Activated CD4-positive, CD25-positive, alpha-beta regulatory T cell treated with anti-CD3 and anti-CD28 coated beads, Interleukin-2, amount 50 U/mL, for 16 hours (primary cell): ENCODE results near the gene RANBP17.
"Not testable (repeated sequence)": the region's sequence is repeated elsewhere in the genome, so short reads cannot be mapped to it uniquely, and the experiment has no call there.

ENCODE experiments used
- DNase-seq: peaks from one replicate; pipeline ENCODE4 v3.0.0-alpha.2; 2020; ENCODE audit warnings: low read depth, low spot score

Gene RANBP17

DNA sequence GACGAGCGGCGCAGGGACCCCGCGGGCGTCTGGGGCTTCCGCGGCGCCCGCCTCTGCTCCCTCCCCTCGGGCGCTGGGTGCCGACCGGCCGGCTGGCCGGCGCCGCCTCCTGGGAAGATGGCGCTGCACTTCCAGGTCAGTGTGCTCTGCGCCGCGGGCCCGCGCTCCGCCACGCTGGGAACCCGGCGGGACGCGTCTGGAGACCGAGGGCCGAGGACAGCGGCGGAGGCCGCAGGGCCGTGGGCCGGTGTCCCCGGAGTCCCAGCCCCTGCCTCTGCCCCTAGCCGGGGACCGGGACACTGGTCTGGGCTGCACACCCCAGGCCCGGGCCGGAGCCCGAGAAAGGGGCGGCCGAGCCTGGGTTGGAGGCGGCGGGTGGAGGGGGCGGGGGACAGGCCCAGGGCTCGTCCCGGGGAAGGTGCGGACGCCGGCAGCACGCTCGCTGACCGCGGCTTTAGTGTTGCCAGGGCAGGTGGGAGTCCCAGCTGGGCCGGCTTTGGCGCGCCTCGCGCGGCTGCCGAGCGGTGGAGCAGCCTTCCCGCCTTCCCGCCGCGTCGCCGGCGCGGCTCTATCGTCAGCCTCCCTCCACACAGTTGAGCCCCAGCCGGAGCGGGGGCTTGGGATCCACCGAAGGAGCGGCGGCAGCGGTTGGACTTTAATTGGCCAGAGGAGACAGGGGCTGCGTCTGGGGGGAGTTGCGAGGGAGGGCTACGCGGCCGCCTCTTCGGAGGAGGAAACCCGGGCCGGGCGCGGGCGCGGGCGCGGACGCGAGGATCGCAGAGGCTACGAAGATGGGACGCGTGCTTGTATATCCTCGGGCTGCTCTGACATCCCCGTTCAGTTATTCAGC, at the start of gene RANBP17:
TSS of gene RANBP17 (plus strand) at position 102 of the 850 bp plus-strand sequence.
- DNase-seq: no peak

DNA sequence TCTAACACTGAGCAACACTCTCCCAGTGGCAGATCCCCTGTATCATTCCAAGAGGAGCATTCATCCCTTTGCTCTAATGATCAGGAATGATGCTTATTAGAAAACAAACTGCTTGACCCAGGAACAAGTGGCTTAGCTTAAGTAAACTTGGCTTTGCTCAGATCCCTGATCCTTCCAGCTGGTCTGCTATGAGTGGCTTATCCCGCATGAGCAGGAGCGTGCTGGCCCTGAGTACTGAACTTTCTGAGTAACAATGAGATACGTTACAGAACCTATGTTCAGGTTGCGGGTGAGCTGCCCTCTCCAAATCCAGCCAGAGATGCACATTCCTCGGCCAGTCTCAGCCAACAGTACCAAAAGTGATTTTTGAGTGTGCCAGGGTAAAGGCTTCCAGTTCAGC, 48.6 kb upstream of the RANBP17 start:
- no peak for DNase-seq

DNA sequence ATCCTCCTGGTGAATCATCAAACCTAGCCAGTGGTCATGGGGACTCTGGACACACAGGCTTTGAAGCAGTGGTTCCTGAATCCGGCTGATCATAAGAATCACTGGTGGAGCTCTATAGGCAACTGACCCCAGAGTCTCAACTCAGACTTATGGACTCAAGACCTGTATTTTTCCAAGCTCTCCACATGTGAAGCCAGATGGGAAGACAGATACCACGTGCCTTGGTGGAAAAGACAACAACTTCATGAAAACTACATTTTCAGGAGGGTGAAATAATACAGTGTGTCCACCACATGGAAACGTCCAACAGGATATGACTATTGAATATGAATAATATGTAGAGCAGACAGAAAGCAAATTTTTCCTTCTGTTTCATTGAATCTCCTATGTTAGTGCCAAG, 44.6 kb upstream of the RANBP17 start:
- DNase-seq: no peak

DNA sequence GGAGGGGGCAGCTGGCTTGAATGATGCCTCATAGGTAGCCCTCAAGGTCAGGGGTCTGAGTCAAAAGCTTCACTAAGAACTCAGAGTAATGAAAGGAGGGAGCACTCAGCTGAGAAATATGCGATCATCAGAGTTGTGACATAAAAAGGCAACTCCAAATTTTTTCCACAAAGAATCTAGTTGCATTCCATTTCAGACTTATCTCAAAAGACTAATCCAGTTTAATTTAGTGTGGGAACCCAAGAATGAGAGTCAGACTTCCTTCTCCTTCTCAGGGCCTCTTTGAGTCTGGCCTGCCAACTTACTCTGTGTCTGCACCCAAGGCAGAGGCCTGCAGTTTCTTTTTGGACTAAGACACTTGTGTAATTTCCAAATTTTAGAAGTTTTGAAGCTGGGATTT, 43.6 kb upstream of the RANBP17 start:
- DNase-seq: no peak

DNA sequence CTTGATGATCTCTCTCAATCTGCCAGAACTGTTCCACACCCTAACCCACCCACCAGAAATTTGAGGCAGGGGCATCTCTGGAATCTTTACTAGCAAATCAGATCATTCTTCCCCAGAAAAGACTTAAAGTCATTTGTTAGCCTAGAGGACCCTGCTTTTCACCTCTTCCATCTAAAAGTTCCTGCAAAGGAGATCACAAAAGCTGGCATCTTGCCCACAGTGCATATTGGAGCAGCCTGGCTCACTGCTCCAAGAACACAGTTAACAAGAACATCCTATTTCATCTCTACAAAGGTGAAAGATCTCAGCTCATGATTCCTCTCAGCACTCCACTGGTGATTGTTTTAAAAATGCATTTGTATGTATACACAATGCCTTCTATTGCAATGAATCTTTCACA, 42.0 kb upstream of the RANBP17 start:
- DNase-seq: no peak

DNA sequence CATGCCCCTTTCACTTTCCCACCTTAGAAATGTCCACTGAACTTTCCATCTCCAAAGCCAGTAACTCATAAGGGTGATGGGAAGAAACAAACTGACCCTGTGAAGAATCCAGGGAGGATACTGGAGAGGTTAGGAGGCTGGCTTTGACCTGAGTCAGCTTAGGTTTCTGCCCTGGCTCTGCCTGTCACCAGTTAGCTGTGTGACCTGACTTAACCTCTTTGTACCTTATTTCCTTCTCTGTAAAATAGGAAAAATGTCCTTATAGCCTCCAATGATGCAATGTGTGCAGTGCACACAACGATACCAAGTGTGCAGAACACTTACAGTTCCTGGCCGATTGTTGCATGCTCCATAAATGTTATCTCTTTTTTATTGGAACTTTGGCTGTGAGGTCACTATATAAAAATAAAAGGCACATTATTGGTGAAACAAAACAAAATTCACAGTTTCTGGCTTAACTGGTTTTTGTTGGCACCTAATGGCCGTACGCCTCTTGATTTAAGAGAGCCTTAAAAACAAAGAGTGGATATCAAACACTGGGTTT, 40.5 kb upstream of the RANBP17 start:
- DNase-seq: no peak

DNA sequence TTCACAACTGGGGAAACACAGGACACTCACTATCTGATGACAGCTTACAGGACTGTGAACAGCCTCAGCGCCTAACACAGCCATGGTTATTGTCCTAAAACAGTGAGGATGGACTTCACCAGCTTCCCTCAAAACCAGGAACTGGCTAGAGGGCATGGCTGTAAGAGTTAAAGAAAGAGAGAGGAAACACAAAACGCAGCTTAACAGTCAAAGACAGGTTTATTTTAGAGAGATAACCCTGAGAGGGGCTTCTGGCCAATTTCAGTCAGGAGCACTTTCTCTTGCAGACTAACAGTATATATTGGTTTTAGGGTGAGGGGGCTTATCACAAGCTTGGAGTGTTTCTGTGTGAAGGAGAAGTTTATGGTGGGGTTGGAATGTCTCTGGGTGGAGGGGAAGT, 35.7 kb upstream of the RANBP17 start:
- DNase-seq: no peak

DNA sequence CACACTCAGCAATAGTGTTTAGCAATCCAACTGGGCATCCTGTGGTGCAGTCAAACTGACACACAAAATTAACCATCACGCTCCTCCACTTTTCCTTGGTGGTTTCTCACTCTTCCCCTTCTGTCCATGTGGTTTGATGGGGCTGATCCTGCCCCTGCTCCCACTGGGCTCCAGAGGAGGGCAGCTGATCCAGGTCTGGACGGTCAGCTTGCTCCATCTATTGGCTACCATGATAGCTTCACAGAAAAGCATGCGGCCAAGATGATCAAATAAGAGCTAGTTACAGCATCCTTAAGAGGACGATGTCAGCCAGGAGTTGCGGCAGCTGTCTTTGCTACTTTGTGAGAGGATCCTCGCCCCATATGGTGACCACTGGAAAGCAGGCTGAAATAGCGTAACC, 29.6 kb upstream of the RANBP17 start:
- DNase-seq: no peak

DNA sequence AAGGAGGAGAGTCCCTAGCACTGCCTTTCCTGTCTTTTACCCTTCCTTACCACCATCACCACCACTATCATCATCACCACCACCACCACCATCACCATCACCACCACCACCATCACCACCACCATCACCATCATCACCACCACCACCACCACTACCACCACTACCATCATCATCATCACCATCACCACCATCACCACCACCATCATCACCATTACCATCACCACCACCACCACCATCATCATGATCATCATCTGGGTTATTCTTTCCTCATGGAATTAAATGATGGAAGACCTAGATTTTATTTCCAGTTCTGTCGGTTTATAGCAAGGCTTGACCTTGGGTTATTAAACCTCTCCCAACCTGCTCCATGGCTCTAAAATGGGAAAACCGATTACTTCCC, 27.8 kb upstream of the RANBP17 start:
- DNase-seq: not testable (repeated sequence)

DNA sequence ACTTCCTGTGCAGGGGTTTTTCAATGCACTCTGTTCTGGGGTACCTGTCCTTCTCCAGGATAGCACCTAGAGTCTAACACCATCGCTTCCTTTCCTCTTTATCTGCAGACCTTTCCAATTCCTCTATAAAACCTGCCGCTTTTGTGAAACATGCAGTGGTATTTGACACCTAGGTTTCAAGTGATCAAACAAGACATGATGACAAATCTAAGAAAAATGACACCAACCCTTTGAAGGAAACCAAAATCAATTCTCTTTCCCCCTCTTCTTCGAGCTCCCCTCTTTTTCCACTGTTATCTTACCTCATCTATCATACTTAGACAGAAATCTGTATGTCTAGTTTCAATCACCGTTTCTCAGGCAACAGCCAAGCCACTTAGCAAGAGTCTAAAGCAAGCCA, 25.6 kb upstream of the RANBP17 start:
- no peak for DNase-seq

DNA sequence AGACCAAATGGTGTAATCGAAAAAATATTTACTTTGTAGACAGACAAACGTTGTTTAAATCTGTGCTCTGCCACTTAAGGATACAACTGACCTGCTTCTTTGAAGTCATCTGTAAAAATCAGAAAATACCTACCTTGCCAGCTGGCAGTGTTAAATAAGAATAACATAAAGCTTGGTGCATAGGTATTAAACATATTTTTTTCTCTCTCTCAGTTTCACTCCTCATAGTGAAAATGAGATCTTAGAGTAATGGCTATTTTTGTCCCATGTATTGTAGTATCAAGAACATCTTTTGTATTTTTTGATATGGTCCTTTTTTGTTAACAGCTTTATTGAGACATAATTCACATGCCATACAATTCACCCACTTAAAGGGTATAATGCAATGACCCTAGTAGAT, 17.9 kb upstream of the RANBP17 start:
- no peak for DNase-seq

DNA sequence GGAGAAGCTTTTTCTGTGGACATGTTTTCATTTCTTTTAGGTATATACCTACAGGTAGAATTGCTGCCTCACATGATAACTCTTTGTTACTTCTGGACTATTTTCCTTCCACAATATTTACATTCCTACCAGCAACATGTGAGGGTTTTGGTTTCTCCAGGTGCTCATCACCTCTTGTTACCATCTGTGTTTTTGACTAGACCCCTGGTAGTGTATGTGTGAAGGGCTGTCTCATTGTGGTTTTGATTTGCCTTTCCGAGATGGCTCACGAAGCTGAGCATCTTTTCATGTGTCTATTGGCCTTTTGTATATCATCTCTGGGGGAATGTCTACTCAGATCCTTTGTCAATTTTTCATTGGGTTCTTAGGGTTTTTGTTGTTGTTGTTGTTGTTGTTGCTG, 17.2 kb upstream of the RANBP17 start:
- DNase-seq: no peak

DNA sequence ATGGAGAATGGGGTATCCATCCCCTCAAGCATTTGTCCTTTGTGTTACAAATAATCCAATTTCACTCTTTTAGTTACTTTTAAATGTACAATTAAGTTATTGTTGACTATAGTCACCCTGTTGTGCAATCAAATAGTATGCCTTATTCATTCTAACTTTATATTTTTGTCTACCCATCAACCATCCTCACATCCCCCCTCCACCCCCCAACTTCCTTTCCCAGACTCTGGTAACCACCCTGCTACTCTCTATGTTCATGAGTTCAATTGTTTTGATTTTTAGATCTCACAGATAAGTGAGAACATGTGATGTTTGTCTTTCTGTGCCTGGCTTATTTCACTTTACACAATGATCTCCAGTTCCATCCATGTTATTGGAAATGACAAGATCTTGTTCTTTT, 15.4 kb upstream of the RANBP17 start:
- no peak for DNase-seq

DNA sequence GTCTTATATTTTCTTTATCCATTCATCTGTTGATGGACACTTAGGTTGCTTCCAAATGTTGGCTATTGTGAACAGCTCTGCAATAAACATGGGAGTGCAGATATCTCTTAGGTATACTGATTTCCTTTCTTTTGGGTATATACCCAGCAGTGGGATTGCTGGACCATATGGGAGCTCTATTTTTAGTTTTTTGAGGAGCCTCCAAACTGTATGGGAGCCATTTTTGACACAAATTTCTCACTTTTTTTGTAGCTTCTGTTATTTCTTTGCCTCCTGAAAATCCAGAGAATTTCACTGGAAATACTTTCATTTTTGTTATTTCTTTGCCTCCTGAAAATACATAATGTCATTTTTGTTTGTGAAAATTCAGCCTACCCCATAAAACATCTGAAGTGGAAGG, 15.0 kb upstream of the RANBP17 start:
- DNase-seq: no peak

DNA sequence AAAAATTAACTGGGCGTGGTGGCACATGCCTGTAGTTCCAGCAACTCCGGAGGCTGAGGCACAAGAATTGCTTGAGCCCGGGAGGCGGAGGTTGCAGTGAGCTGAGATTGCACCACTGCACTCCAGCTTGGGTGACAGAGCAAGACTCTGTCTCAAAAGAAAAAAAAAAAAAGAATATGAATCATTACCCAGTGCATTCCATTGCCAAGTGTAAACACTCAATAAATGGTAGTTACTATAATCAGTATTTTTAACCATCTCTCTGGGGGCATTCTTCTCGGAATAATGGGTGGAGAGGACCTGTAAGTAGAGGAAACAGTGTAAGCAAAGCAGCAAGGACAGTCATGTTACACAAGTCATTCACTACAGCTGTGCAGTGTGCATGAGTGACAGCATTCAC, 13.8 kb upstream of the RANBP17 start:
- no peak for DNase-seq

DNA sequence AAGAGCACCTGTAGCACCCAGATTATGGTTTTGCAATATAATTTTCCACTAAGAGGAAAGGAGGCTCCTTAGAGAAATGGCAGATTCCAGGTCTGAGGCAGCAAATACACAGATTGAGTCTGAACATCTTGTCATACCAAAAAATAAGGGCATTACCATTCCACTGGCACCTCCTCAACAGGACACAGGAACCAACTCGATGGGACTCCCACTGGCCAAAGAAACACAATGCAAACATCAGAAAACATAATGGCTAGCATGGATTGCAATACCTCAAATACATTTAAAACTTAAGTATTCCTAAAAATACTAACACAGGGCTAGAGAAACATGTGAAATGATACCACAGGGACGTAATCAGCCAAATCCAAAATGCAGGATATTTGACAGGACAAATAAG, 12.4 kb upstream of the RANBP17 start:
- DNase-seq: no peak

DNA sequence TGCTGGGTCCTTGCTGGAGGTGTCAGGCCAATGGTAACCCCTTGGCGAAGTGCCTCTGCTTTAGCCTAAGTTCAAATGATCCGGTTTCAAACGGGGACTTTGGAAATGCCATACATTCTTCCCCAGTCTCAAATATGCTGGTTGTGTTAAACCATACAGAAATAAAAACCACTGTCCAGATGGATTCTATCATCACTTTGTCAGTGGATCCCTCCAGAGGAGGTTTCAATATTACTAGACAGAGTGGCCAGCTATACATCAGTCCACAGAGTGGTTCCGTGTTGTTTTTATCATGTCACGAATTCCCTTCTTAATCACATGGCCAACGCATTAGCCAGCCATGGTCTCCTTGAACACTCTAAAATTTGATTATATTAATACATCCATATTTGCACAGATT, 7.3 kb upstream of the RANBP17 start:
- DNase-seq: no peak

DNA sequence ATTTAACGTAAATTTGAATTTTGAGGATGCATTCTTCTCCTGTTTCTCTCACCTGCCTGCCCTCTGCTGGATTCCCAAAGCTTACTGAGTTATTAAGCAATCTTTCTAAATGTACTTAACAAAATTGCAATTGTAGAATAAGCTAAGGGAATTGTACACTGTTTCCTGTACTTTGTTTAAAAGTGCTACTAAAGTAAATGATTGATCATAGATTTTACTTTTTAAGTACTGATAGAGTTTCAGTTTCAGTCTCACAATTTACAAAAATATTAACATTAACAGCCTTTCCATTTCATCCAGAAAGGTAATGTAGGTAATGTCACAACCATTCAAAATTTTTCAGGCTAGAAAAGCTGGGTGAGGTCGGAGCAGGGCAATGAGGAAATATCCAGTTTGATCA, 4.8 kb upstream of the RANBP17 start:
- no peak for DNase-seq

DNA sequence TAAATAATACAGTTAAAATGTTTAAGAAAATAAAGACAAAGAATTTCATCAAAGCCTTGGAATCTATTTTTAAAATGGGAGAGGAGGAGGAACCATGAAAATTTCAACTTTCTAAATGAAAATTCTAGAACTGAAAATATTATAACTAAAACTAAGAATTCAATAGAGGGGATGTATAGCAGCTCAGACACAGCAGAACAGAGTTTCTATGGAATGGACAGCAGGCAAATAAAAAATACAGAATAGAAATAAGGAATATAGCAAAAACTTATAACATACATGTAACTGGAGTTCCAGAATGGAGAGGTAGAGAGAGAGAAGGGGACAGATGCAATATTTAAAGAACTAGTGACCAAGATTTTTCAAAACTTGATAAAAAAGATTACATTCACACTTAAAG, 1.4 kb upstream of the RANBP17 start:
- no peak for DNase-seq

DNA sequence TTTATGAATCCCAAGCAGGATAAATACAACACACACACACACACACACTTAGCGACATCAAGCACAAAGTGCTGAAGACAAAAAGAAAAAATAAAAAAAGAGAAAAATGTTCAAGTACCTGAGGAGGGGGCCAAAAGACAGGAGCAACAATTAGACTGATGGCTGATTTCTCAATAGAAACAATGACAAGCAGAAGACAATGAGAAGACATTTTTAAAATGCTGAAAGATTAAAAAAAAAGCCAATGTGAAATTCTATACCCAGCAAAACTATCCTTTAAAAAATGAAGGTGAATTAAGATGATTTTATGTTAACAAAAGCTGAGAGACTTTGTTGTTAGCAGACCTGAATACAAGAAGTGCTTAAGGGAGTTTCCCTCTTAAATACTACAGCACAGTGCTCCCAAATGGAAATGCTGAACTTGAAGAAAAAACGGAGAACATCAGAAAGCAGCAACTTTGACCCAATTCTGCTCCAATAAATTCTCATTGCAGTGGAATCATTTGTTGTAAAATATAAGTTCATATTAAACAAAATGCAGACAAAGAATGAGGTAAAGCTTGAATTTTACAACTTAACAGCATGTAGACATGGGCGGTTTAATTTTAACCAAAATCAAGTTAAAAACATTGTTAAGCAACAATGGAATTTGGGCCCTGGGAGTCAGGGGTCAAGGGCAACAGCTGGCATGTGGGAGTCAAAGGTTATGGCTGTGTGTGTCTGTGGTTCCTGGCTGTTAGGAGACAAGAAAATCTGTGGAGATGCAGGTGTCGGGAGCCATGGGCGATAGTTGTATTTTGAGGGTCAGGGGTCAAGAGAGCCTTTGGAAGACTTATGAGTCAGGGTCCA, 776 bp upstream of the RANBP17 start:
- DNase-seq: no peak

DNA sequence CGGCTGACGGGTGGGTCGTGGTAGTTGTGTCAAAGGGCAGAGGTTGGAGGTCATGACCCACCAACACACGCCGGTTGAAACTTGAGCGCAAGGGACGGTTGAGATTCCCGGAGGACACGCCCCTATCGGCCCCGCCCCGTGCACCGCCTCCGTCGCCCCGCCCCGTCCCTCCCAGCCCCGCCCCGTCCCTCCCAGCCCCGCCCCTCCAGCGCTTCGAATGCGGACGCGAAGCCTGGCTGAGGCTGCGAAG, 226 bp upstream of the RANBP17 start:
- DNase-seq: no peak

DNA sequence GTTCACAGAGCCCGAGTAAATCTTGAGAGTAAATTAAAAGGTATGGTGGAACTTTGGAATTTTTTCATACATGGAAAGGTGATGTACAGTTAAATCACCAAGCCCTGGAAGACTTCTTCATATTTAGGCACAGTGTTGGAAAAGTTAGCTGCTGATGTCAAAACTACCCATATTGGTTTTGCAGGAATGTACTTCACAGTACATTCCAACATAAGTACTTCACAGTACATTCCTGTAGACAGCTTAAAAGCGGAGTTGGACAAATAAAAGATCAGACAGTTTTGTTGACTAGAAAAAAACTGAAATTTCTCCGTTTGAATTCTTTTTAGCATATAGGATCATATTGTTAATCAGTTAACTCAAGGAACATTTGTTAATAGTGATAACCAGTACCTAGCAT, 1.8 kb downstream of the RANBP17 start:
- no peak for DNase-seq

DNA sequence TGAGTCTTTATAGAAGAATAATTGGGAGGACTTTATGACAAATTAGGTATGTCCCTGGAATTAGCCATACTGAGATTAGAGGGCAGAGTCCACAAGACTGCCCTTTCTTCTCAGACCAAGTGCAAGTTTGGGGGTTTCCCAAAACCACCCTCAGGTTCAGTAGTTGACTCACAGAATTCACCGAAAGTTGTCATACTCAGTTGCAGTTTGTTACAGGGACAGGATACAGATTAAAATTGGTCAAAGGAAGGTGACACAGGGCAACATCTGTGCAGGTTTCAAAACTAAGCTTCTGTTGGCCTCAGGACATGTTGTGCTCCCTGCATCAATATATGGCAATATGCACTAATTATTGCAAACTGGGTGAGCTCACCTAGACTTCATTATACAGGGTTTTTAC, 3.8 kb downstream of the RANBP17 start:
- DNase-seq: no peak
